IMR-90 (cell line): Measurements from ENCODE around the gene SYCN. TPM values are rescaled to one million over a fixed set of nuclear protein-coding genes. Genes with fewer than 3 reads are reported as not detected.

Source experiments
- ATAC-seq: fragments of 200-7000 bp; cut with Tn5 transposase; 2 replicates; pipeline ENCODE4 v1.9.1; 2020; ENCODE audit warnings: low read depth, mild to moderate bottlenecking, moderate library complexity
- BruUV-seq: library from RNA; stranded (reverse); fragments of 400-500 nt; replicated peaks from 2 replicates; lab custom pipeline; 2021; lab: Mats Ljungman, UMichigan
- CTCF ChIA-PET: fragments of 300-600 bp; formaldehyde crosslinking; extraction: SDS; loops from one replicate; lab custom pipeline; 2021; ENCODE audit warnings: antibody characterized with exemption; lab: Yijun Ruan, JAX
- POLR2A ChIA-PET: fragments of 300-600 bp; sonication (Branson Sonifier 250); formaldehyde crosslinking; loops from one replicate; lab custom pipeline; 2022; ENCODE audit warnings: antibody characterized with exemption; ENCODE audit not compliant: unreplicated experiment; lab: Charles Lee
- DNase-seq: peaks from one replicate; pipeline ENCODE4 v3.0.0; 2013
- H2AFZ ChIP-seq: replicated peaks from 2 replicates; pipeline ENCODE3; 2013; ENCODE audit warnings: low read length, mild to moderate bottlenecking; ENCODE audit not compliant: poor library complexity
- H2AK5ac ChIP-seq: 2 replicates; pipeline ENCODE4 v1.6.1; 2013; ENCODE audit warnings: low read depth, low read length, inconsistent platforms
- H2AK9ac ChIP-seq: replicated peaks from 2 replicates; pipeline ENCODE3; 2013; ENCODE audit warnings: mild to moderate bottlenecking, low read depth, low read length, moderate library complexity; ENCODE audit not compliant: poor library complexity
- H2BK120ac ChIP-seq: 2 replicates; pipeline ENCODE4 v1.6.1; 2013; ENCODE audit warnings: low read depth, low read length, inconsistent platforms
- H2BK15ac ChIP-seq: 3 replicates; pipeline ENCODE4 v1.6.1; 2013; ENCODE audit warnings: low read depth, low read length, inconsistent platforms
- H2BK20ac ChIP-seq: 2 replicates; pipeline ENCODE4 v1.6.1; 2013; ENCODE audit warnings: low read depth, mild to moderate bottlenecking, inconsistent platforms, low read length, moderate library complexity
- H2BK5ac ChIP-seq: 2 replicates; pipeline ENCODE4 v1.6.1; 2013; ENCODE audit warnings: mild to moderate bottlenecking, low read depth, low read length, inconsistent platforms; ENCODE audit not compliant: poor library complexity, severe bottlenecking
- H3K14ac ChIP-seq: replicated peaks from 2 replicates; pipeline ENCODE4 v1.6.1; 2013; ENCODE audit warnings: low read depth, low read length, inconsistent platforms
- H3K18ac ChIP-seq: 2 replicates; pipeline ENCODE4 v1.6.1; 2013; ENCODE audit warnings: low read depth, low read length, control low read depth
- H3K23ac ChIP-seq: 2 replicates; pipeline ENCODE4 v1.6.1; 2013; ENCODE audit warnings: low read depth, low read length, inconsistent platforms
- H3K27ac ChIP-seq: 2 replicates; pipeline ENCODE4 v1.5.1; 2013; ENCODE audit warnings: mild to moderate bottlenecking, control low read depth, low read length; ENCODE audit not compliant: insufficient read depth
- H3K27me3 ChIP-seq: 2 replicates; pipeline ENCODE4 v1.6.1; 2013; ENCODE audit warnings: low read length; ENCODE audit not compliant: control insufficient read depth, insufficient read depth
- H3K36me3 ChIP-seq: 2 replicates; pipeline ENCODE4 v1.6.1; 2013; ENCODE audit warnings: low read length, mixed read lengths; ENCODE audit not compliant: control insufficient read depth, insufficient read depth
- H3K4ac ChIP-seq: 2 replicates; pipeline ENCODE4 v1.6.1; 2013; ENCODE audit warnings: low read depth, low read length, inconsistent platforms
- H3K4me1 ChIP-seq: 2 replicates; pipeline ENCODE4 v1.6.1; 2013; ENCODE audit warnings: low read length, mixed read lengths; ENCODE audit not compliant: control insufficient read depth, insufficient read depth
- H3K4me2 ChIP-seq: 2 replicates; pipeline ENCODE4 v1.6.1; 2013; ENCODE audit warnings: low read depth, mild to moderate bottlenecking, control low read depth, low read length, moderate library complexity
- H3K4me3 ChIP-seq: 2 replicates; pipeline ENCODE4 v1.5.1; 2013; ENCODE audit warnings: low read depth, mild to moderate bottlenecking, control low read depth, low read length, moderate library complexity; ENCODE audit not compliant: insufficient read depth
- H3K56ac ChIP-seq: 2 replicates; pipeline ENCODE4 v1.6.1; 2013; ENCODE audit warnings: low read length, inconsistent platforms; ENCODE audit not compliant: insufficient read depth; ENCODE audit errors: extremely low read depth
- H3K79me1 ChIP-seq, 2 experiments: 2 replicates each; pipeline ENCODE4 v1.6.1; 2013; ENCODE audit warnings: low read length in 2 of 2, inconsistent platforms in 1 of 2, low read depth in 1 of 2
- H3K9ac ChIP-seq: 2 replicates; pipeline ENCODE4 v1.6.1; 2013; ENCODE audit warnings: low read depth, low read length, control low read depth
- H3K9me1 ChIP-seq: 2 replicates; pipeline ENCODE4 v1.6.1; 2013; ENCODE audit warnings: low read length, inconsistent platforms; ENCODE audit not compliant: insufficient read depth
- H3K9me3 ChIP-seq: 2 replicates; pipeline ENCODE4 v1.6.1; 2013; ENCODE audit warnings: low read length; ENCODE audit not compliant: control insufficient read depth, insufficient read depth
- H4K20me1 ChIP-seq: 2 replicates; pipeline ENCODE4 v1.6.1; 2013; ENCODE audit warnings: low read length, inconsistent platforms; ENCODE audit not compliant: insufficient read depth
- H4K5ac ChIP-seq: 2 replicates; pipeline ENCODE4 v1.6.1; 2013; ENCODE audit warnings: mild to moderate bottlenecking, low read depth, low read length, control low read depth
- H4K8ac ChIP-seq, 2 experiments: 2 replicates each; pipeline ENCODE4 v1.6.1; 2013; ENCODE audit warnings: low read depth in 2 of 2, low read length in 2 of 2, control low read depth in 1 of 2, inconsistent platforms in 1 of 2
- H4K91ac ChIP-seq: 2 replicates; pipeline ENCODE4 v1.6.1; 2013; ENCODE audit warnings: low read depth, low read length, inconsistent platforms; ENCODE audit not compliant: insufficient read depth
- CEBPB ChIP-seq: IDR thresholded peaks from 2 replicates; pipeline ENCODE4 v1.6.1; 2012; ENCODE audit warnings: low read depth, low read length, improper control_type of control experiment
- CHD1 ChIP-seq: IDR thresholded peaks from 2 replicates; pipeline ENCODE4 v1.6.1; 2012; ENCODE audit warnings: low read depth, low read length, improper control_type of control experiment
- FOS ChIP-seq: fragments of 150-350 bp; IDR thresholded peaks from 2 replicates; pipeline ENCODE4 v1.6.1; 2016; ENCODE audit warnings: low read depth, low read length
- MAFK ChIP-seq: IDR thresholded peaks from 2 replicates; pipeline ENCODE4 v1.6.1; 2012; ENCODE audit warnings: low read depth, low read length, improper control_type of control experiment
- MXI1 ChIP-seq: IDR thresholded peaks from 2 replicates; pipeline ENCODE4 v1.6.1; 2012; ENCODE audit warnings: low read depth, mild to moderate bottlenecking, low read length, moderate library complexity, borderline replicate concordance
- POLR2A ChIP-seq: IDR thresholded peaks from 2 replicates; pipeline ENCODE4 v1.6.1; 2012; ENCODE audit warnings: mild to moderate bottlenecking, low read depth, low read length
- RAD21 ChIP-seq: IDR thresholded peaks from 2 replicates; pipeline ENCODE4 v1.6.1; 2012; ENCODE audit warnings: low read length, improper control_type of control experiment
- RFX5 ChIP-seq: IDR thresholded peaks from 2 replicates; pipeline ENCODE4 v1.8.0; 2012; ENCODE audit warnings: low read depth, mild to moderate bottlenecking, low read length, moderate library complexity
- USF2 ChIP-seq: fragments of 150-350 bp; IDR thresholded peaks from 2 replicates; pipeline ENCODE4 v1.6.1; 2017; ENCODE audit warnings: mild to moderate bottlenecking, antibody characterized with exemption, low read length, low read depth
- WGBS, 2 experiments: methylation state at CpG; one replicate each; pipeline versions ENCODE4 v1.1.5 to v1.1.7; 2013; ENCODE audit warnings: missing lambda C conversion rate in 2 of 2; ENCODE audit not compliant: insufficient read length in 1 of 2; ENCODE audit errors: extremely low coverage in 2 of 2; 5-methylcytosine and 5-hydroxymethylcytosine counted together
- dilution Hi-C: fragments of 300-500 bp; cut with HindIII; formaldehyde crosslinking; loops from one replicate; pipeline ENCODE4 v1.14.3; 2018; ENCODE audit warnings: low sequenced_read_pairs; ENCODE audit not compliant: unreplicated experiment
- in situ Hi-C: fragments of 300-500 bp; cut with MboI; formaldehyde crosslinking; loops from 3 replicates; pipeline ENCODE4 v1.14.3; 2019; ENCODE audit warnings: low sequenced_read_pairs, inconsistent platforms, mixed read lengths
- intact Hi-C: fragments of 100-400 bp; cut with micrococcal nuclease; formaldehyde crosslinking; loops from 2 replicates; pipeline ENCODE4 v1.10.0; 2022
- polyA plus RNA-seq, 3 experiments: library from polyadenylated mRNA; depleted of rRNA; stranded (reverse); fragments of >200 nt; gene quantifications; 2 replicates each; pipeline ENCODE4 v1.2.3, GENCODE V29; 2012; ENCODE audit warnings: low replicate concordance in 1 of 3
- total RNA-seq: library from RNA; depleted of rRNA; stranded (reverse); fragments of >200 nt; gene quantifications from 2 replicates; pipeline ENCODE4 v1.2.3, GENCODE V29; 2012
- TF ChIP-seq, protein P1 (sequence below): conservative IDR thresholded peaks from 2 replicates; pipeline ENCODE4 v1.5.1; 2012; ENCODE audit warnings: mild to moderate bottlenecking, low read depth, low read length, improper control_type of control experiment

The SYCN gene
- total and polyA plus RNA-seq, 2 of the 4 experiments (the other 2 are of a cell fraction), result not detected

GRCh38 chr19:39174558-39175544 lies 29.2 kb downstream of the SYCN start:
- no peak overlapping the region for H3K14ac ChIP-seq
- H3K27ac ChIP-seq, result no peak overlapping the region
- no peak overlapping the region for H4K91ac ChIP-seq
- no peak for DNase-seq
- no peaks in the 10 kb centered on the region for H3K79me1 ChIP-seq
- H3K9me1 ChIP-seq, result no peaks in the 10 kb centered on the region
- no peak for TF ChIP-seq POLR2A
- no peak for TF ChIP-seq CEBPB
- TF ChIP-seq RAD21, result no peak
- TF ChIP-seq, protein P1, sequence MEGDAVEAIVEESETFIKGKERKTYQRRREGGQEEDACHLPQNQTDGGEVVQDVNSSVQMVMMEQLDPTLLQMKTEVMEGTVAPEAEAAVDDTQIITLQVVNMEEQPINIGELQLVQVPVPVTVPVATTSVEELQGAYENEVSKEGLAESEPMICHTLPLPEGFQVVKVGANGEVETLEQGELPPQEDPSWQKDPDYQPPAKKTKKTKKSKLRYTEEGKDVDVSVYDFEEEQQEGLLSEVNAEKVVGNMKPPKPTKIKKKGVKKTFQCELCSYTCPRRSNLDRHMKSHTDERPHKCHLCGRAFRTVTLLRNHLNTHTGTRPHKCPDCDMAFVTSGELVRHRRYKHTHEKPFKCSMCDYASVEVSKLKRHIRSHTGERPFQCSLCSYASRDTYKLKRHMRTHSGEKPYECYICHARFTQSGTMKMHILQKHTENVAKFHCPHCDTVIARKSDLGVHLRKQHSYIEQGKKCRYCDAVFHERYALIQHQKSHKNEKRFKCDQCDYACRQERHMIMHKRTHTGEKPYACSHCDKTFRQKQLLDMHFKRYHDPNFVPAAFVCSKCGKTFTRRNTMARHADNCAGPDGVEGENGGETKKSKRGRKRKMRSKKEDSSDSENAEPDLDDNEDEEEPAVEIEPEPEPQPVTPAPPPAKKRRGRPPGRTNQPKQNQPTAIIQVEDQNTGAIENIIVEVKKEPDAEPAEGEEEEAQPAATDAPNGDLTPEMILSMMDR, result no peak
- TF ChIP-seq MAFK, result no peak
- TF ChIP-seq CHD1, result no peak
- TF ChIP-seq MXI1, result no peak
- no peak for TF ChIP-seq USF2
- TF ChIP-seq RFX5, result no peak
- no peak for TF ChIP-seq FOS
- H3K36me3 ChIP-seq, result peaks cover 63% of the 10 kb centered on the region
- dilution Hi-C loops (no loop called here), intact Hi-C loops (no loop called here), in situ Hi-C loops (no loop called here)
- H2AK5ac ChIP-seq, result no peak overlapping the region
- ChIA-PET CTCF (interaction anchor here (0.6 kb wide), 1 partner anchor 67 kb away, joined by 3 read pairs; no protein-coding TSS in a partner anchor), POLR2A (no interaction called here)
- no peak overlapping the region for H2AK9ac ChIP-seq
- H3K18ac ChIP-seq, result no peak overlapping the region
- H3K4me3 ChIP-seq, result no peak overlapping the region
- no peak overlapping the region for H2BK15ac ChIP-seq
- no peak overlapping the region for H3K9ac ChIP-seq
- H4K8ac ChIP-seq, result no peak overlapping the region
- H3K4me2 ChIP-seq, result no peak overlapping the region
- H2BK5ac ChIP-seq, result no peak overlapping the region
- no peaks in the 10 kb centered on the region for H3K27me3 ChIP-seq
- H3K9me3 ChIP-seq, result no peaks in the 10 kb centered on the region
- ATAC-seq, result no peak
- H3K4ac ChIP-seq, result no peak overlapping the region
- H3K23ac ChIP-seq, result no peak overlapping the region
- no peak overlapping the region for H2AFZ ChIP-seq
- no peak overlapping the region for H2BK20ac ChIP-seq
- no peak overlapping the region for H3K56ac ChIP-seq
- H3K4me1 ChIP-seq, result no peaks in the 10 kb centered on the region
- H4K20me1 ChIP-seq, result no peaks in the 10 kb centered on the region
- no peak overlapping the region for H2BK120ac ChIP-seq
- BruUV-seq, result no TSS peak
- H4K5ac ChIP-seq, result no peak overlapping the region
- WGBS, 2 experiments, result 69% methylated on average over 6 of the region's 43 CpGs; no CpG with 5 or more reads in 1 of the 2 experiments
